Measurements from ENCODE around the gene MBD3. TPM values are rescaled to one million over a fixed set of nuclear protein-coding genes. Genes with fewer than 3 reads are reported as not detected.
A peak's percentile ranks its signal among the peaks of the same experiment; 100 is the strongest.

MBD3 gene
- total and polyA plus RNA-seq, 2 of the 4 experiments (the other 2 are of a cell fraction) = 42.5 to 66.3 TPM

- ATAC-seq (ENCODE audit: low read depth) (no peak), DNase-seq (no peak)
- Histone ChIP-seq H2BK15ac (ENCODE audit: low read depth, low read length) (no peak overlapping the region), H3K9me3 (ENCODE audit: control insufficient read depth, insufficient read depth, low read length) (no peaks in the 10 kb centered on the region), H4K5ac (ENCODE audit: low read depth, low read length) (no peak overlapping the region), H3K56ac (ENCODE audit: extremely low read depth, insufficient read depth, low read length) (no peak overlapping the region), H3K4me1 (ENCODE audit: control insufficient read depth, insufficient read depth, low read length) (no peaks in the 10 kb centered on the region), H3K4me3 (ENCODE audit: insufficient read depth, low read depth, low read length) (no peak overlapping the region), H2AFZ (replicated peaks; ENCODE audit: low read length, poor library complexity) (peak overlapping the region; percentile 15), H3K36me3 (ENCODE audit: control insufficient read depth, insufficient read depth, low read length) (peaks cover 66% of the 10 kb centered on the region), H4K91ac (ENCODE audit: insufficient read depth, low read depth, low read length) (no peak overlapping the region), H2BK20ac (ENCODE audit: low read depth, low read length) (no peak overlapping the region), H3K4ac (ENCODE audit: low read depth, low read length) (no peak overlapping the region), H3K18ac (ENCODE audit: low read depth, low read length) (no peak overlapping the region), H3K9ac (ENCODE audit: low read depth, low read length) (no peak overlapping the region), H3K27ac (ENCODE audit: insufficient read depth, low read length) (no peak overlapping the region), H2BK5ac (ENCODE audit: low read depth, low read length, poor library complexity, severe bottlenecking) (no peak overlapping the region), H4K8ac (ENCODE audit: low read depth in 2 of 2, low read length in 2 of 2) (no peak overlapping the region), H4K20me1 (ENCODE audit: insufficient read depth, low read length) (peaks cover 12% of the 10 kb centered on the region), H3K79me1 (ENCODE audit: low read depth in 1 of 2, low read length in 2 of 2) (peaks cover 5 to 13% of the 10 kb centered on the region in 2 experiments; a peak in 2 of 4 replicates), H3K9me1 (ENCODE audit: insufficient read depth, low read length) (no peaks in the 10 kb centered on the region), H3K14ac (replicated peaks; ENCODE audit: low read depth, low read length) (no peak overlapping the region), H3K4me2 (ENCODE audit: low read depth, low read length) (no peak overlapping the region), H2AK9ac (replicated peaks; ENCODE audit: low read depth, low read length, poor library complexity) (no peak overlapping the region), H2BK120ac (ENCODE audit: low read depth, low read length) (no peak overlapping the region), H2AK5ac (ENCODE audit: low read depth, low read length) (no peak overlapping the region), H3K27me3 (ENCODE audit: control insufficient read depth, insufficient read depth, low read length) (no peaks in the 10 kb centered on the region), H3K23ac (ENCODE audit: low read depth, low read length) (no peak overlapping the region)
- WGBS, 2 experiments (ENCODE audit: extremely low coverage in 2 of 2, insufficient read length in 1 of 2) = 91% methylated on average over 22 of the region's 32 CpGs; no CpG with 5 or more reads in 1 of the 2 experiments
- CTCF ChIA-PET = no interaction called here
- POLR2A ChIA-PET (ENCODE audit: unreplicated experiment) = no interaction called here
- dilution Hi-C loops (cut with HindIII; ENCODE audit: low sequenced_read_pairs, unreplicated experiment) (no loop called here), in situ Hi-C loops (cut with MboI; ENCODE audit: low sequenced_read_pairs) (no loop called here), intact Hi-C loops (cut with micrococcal nuclease) (no loop called here)
- no TSS peak for BruUV-seq (replicated peaks)
- TF ChIP-seq POLR2A (IDR thresholded peaks at IDR 0.05; ENCODE audit: low read depth, low read length) (no peak), CHD1 (IDR thresholded peaks at IDR 0.05; ENCODE audit: low read depth, low read length) (no peak), SMC3 (IDR thresholded peaks at IDR 0.05; ENCODE audit: low read depth, low read length) (no peak), FOS (IDR thresholded peaks at IDR 0.05; ENCODE audit: low read depth, low read length) (no peak), NFE2L2 (IDR thresholded peaks at IDR 0.05; ENCODE audit: low read depth, low read length) (no peak), USF2 (IDR thresholded peaks at IDR 0.05; ENCODE audit: low read depth, low read length) (no peak), ELK1 (IDR thresholded peaks at IDR 0.05; ENCODE audit: borderline replicate concordance, low read depth, low read length) (no peak), CTCF (conservative IDR thresholded peaks at IDR 0.05; ENCODE audit: low read depth, low read length) (no peak), RCOR1 (IDR thresholded peaks at IDR 0.05; ENCODE audit: insufficient replicate concordance, low read length) (no peak), BHLHE40 (IDR thresholded peaks at IDR 0.05; ENCODE audit: low read depth, low read length) (no peak), MAFK (IDR thresholded peaks at IDR 0.05; ENCODE audit: low read depth, low read length) (no peak)
These were observed 21.3 kb upstream of the MBD3 start for GRCh38 chr19:1613808-1614570.
